Esophagus mucosa (tissue), 1 donor: ENCODE measurements around the gene SMIM12. TPM values are rescaled to one million over a fixed set of nuclear protein-coding genes. Genes with fewer than 3 reads are reported as not detected.

ENCODE experiments used
- ATAC-seq: fragments of 200-7000 bp; cut with Tn5 transposase; one replicate; pipeline ENCODE4 v1.9.1; 2020
- total RNA-seq: library from RNA; stranded (reverse); gene quantifications from one replicate; pipeline ENCODE4 v1.2.4, GENCODE V29; 2023
- donor health status: DM: yes; HTN: yes; CAD: no.

The SMIM12 gene
- 40.4 TPM for total RNA-seq

GRCh38 chr1:34859446-34860200 is at the start of gene SMIM12:
SMIM12 (minus strand) TSS chr1:34859749; CDS start chr1:34855977, 3,772 bp downstream.
- peak; percentile 95 for ATAC-seq

GRCh38 chr1:34908369-34908768 is 48.8 kb upstream of the SMIM12 start:
- no peak for ATAC-seq

- ATAC-seq = no peak
Observed at GRCh38 chr1:34907487-34908090, 48.0 kb upstream of the SMIM12 start.

- no peak for ATAC-seq
Observed at GRCh38 chr1:34906756-34907155, 47.2 kb upstream of the SMIM12 start.

- ATAC-seq = no peak
Observed at GRCh38 chr1:34906222-34906621, 46.7 kb upstream of the SMIM12 start.

GRCh38 chr1:34905098-34905459 is 45.5 kb upstream of the SMIM12 start:
- ATAC-seq = no peak

- ATAC-seq = no peak
Observed at GRCh38 chr1:34904236-34905097, 44.9 kb upstream of the SMIM12 start.

GRCh38 chr1:34901919-34902318 is 42.4 kb upstream of the SMIM12 start:
- no peak for ATAC-seq

GRCh38 chr1:34900775-34901502 is 41.4 kb upstream of the SMIM12 start:
- ATAC-seq = no peak

- ATAC-seq = no peak
Observed at GRCh38 chr1:34899906-34900305, 40.4 kb upstream of the SMIM12 start.

- ATAC-seq = no peak
Observed at GRCh38 chr1:34899471-34899870, 39.9 kb upstream of the SMIM12 start.

- no peak for ATAC-seq
Observed at GRCh38 chr1:34898330-34898761, 38.8 kb upstream of the SMIM12 start.

- no peak for ATAC-seq
Observed at GRCh38 chr1:34896612-34897011, 37.1 kb upstream of the SMIM12 start.

GRCh38 chr1:34889705-34890104 is 30.2 kb upstream of the SMIM12 start:
- ATAC-seq = no peak

- no peak for ATAC-seq
Observed at GRCh38 chr1:34887593-34887992, 28.0 kb upstream of the SMIM12 start.

GRCh38 chr1:34885405-34886247 is 26.1 kb upstream of the SMIM12 start:
- ATAC-seq = peak; percentile 61

- ATAC-seq = peak; percentile 32
Observed at GRCh38 chr1:34884961-34885360, 25.4 kb upstream of the SMIM12 start.

GRCh38 chr1:34884536-34884935 is 25.0 kb upstream of the SMIM12 start:
- ATAC-seq = no peak

- no peak for ATAC-seq
Observed at GRCh38 chr1:34879230-34879629, 19.7 kb upstream of the SMIM12 start.

- ATAC-seq = no peak
Observed at GRCh38 chr1:34876406-34876805, 16.9 kb upstream of the SMIM12 start.

GRCh38 chr1:34874296-34874952 is 14.9 kb upstream of the SMIM12 start:
- no peak for ATAC-seq
